ENCODE data around the gene KRTAP5-5.

GRCh38 chr11:1631066-1631568 lies 1.5 kb downstream of the KRTAP5-5 start:
- TF ChIP-seq, protein P1, sequence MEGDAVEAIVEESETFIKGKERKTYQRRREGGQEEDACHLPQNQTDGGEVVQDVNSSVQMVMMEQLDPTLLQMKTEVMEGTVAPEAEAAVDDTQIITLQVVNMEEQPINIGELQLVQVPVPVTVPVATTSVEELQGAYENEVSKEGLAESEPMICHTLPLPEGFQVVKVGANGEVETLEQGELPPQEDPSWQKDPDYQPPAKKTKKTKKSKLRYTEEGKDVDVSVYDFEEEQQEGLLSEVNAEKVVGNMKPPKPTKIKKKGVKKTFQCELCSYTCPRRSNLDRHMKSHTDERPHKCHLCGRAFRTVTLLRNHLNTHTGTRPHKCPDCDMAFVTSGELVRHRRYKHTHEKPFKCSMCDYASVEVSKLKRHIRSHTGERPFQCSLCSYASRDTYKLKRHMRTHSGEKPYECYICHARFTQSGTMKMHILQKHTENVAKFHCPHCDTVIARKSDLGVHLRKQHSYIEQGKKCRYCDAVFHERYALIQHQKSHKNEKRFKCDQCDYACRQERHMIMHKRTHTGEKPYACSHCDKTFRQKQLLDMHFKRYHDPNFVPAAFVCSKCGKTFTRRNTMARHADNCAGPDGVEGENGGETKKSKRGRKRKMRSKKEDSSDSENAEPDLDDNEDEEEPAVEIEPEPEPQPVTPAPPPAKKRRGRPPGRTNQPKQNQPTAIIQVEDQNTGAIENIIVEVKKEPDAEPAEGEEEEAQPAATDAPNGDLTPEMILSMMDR (IDR thresholded peaks at IDR 0.05; ENCODE audit: extremely low read depth in 1 of 2, insufficient read depth in 1 of 2, low read depth in 1 of 2, low read length in 2 of 2) = no peak
- TF ChIP-seq MYC (IDR thresholded peaks at IDR 0.05; ENCODE audit: low read depth, low read length) = no peak
- TF ChIP-seq JUN (IDR thresholded peaks at IDR 0.05; ENCODE audit: borderline replicate concordance, insufficient read depth, insufficient read length, low read depth) = no peak
